Activated CD8-positive, alpha-beta memory T cell treated with anti-CD3 and anti-CD28 coated beads for 36 hours (primary cell): ENCODE results near the gene VPS9D1. TPM values are rescaled to one million over a fixed set of nuclear protein-coding genes. Genes with fewer than 3 reads are reported as not detected.

ENCODE experiments used
- CTCF ChIA-PET: fragments of 350-600 bp; sonication (Branson Sonifier 250); formaldehyde crosslinking; loops from one replicate; lab custom pipeline; 2021; ENCODE audit warnings: antibody characterized with exemption; lab: Charles Lee
- POLR2A ChIA-PET: fragments of 350-600 bp; sonication (Branson Sonifier 250); formaldehyde crosslinking; loops from one replicate; lab custom pipeline; 2021; ENCODE audit warnings: antibody characterized with exemption; lab: Charles Lee
- total RNA-seq, 2 experiments: library from RNA; stranded (reverse); gene quantifications; one replicate each; pipeline ENCODE4 v1.2.3, GENCODE V29; 2021

Gene VPS9D1
- total RNA-seq: 1 to 10 TPM; 2.0 to 2.6 TPM

- CTCF ChIA-PET: interaction anchor here (1.5 kb wide), 1 partner anchor 15 kb away, joined by 5 read pairs; no protein-coding TSS in a partner anchor
- POLR2A ChIA-PET: interaction anchor here (1.2 kb wide), 1 partner anchor 9 kb away, joined by 3 read pairs; no protein-coding TSS in a partner anchor
Measured at GRCh38 chr16:89720813-89721545, at the start of gene VPS9D1, which contains the start of gene ZNF276. TSS of gene VPS9D1 (minus strand) at chr16:89720898. CDS start at chr16:89720861, 37 bp downstream. TSS of gene ZNF276 (plus strand) at chr16:89721537. CDS start at chr16:89721641, 104 bp downstream.

GRCh38 chr16:89770367-89770766 lies 49.7 kb upstream of the VPS9D1 start:
- ChIA-PET CTCF (interaction anchor here (0.6 to 0.9 kb wide), 3 partner anchors 10 to 22 kb away, joined by 3 read pairs; no protein-coding TSS in a partner anchor), POLR2A (interaction anchor here (0.6 kb wide), 1 partner anchor 253 kb away, joined by 5 read pairs; no protein-coding TSS in a partner anchor)

GRCh38 chr16:89765292-89765830 lies 44.7 kb upstream of the VPS9D1 start:
- CTCF ChIA-PET: interaction anchor here (0.5 to 1.7 kb wide), 2 partner anchors 51 to 95 kb away, joined by 3 to 4 read pairs; no protein-coding TSS in a partner anchor

GRCh38 chr16:89764711-89765201 lies 44.1 kb upstream of the VPS9D1 start:
- POLR2A ChIA-PET: no interaction called here
- CTCF ChIA-PET: interaction anchor here (0.5 to 1.7 kb wide), 2 partner anchors 50 to 95 kb away, joined by 3 to 4 read pairs; no protein-coding TSS in a partner anchor

More at GRCh38 chr16:89765292-89765830, 44.7 kb upstream of the VPS9D1 start:
- POLR2A ChIA-PET: no interaction called here

GRCh38 chr16:89761304-89761922 lies 40.7 kb upstream of the VPS9D1 start:
- ChIA-PET CTCF (interaction anchor here (0.7 to 2.8 kb wide), 4 partner anchors 9 to 100 kb away, joined by 3 to 15 read pairs (median 8); partner anchors contain the start of gene SPATA2L), POLR2A (interaction anchor here (1.1 kb wide), 1 partner anchor 112 kb away, joined by 4 read pairs; the partner anchor contains the start of gene TCF25)

- POLR2A ChIA-PET: no interaction called here
Measured at GRCh38 chr16:89759746-89760340, 39.1 kb upstream of the VPS9D1 start.

GRCh38 chr16:89749637-89750036 lies 28.9 kb upstream of the VPS9D1 start:
- ChIA-PET POLR2A (no interaction called here), CTCF (interaction anchor here (1.2 kb wide), 1 partner anchor 111 kb away, joined by 6 read pairs; no protein-coding TSS in a partner anchor)

More at GRCh38 chr16:89759746-89760340, 39.1 kb upstream of the VPS9D1 start:
- CTCF ChIA-PET: no interaction called here

- ChIA-PET CTCF (interaction anchor here (0.6 to 1.2 kb wide), 2 partner anchors 112 to 1118 kb away, joined by 3 to 6 read pairs; no protein-coding TSS in a partner anchor), POLR2A (no interaction called here)
Measured at GRCh38 chr16:89748921-89749320, 28.2 kb upstream of the VPS9D1 start.

GRCh38 chr16:89748076-89748475 lies 27.4 kb upstream of the VPS9D1 start:
- POLR2A ChIA-PET: no interaction called here
- CTCF ChIA-PET: interaction anchor here (1.1 to 1.3 kb wide), 2 partner anchors 28 to 113 kb away, joined by 3 read pairs; no protein-coding TSS in a partner anchor

GRCh38 chr16:89746043-89746442 lies 25.3 kb upstream of the VPS9D1 start:
- POLR2A ChIA-PET: no interaction called here
- CTCF ChIA-PET: no interaction called here

GRCh38 chr16:89744813-89745212 lies 24.1 kb upstream of the VPS9D1 start:
- POLR2A ChIA-PET: no interaction called here

GRCh38 chr16:89742948-89743347 lies 22.2 kb upstream of the VPS9D1 start:
- ChIA-PET POLR2A (interaction anchor here (0.6 to 0.7 kb wide), 2 partner anchors 393 to 1035 kb away, joined by 3 to 5 read pairs; no protein-coding TSS in a partner anchor), CTCF (interaction anchor here (0.7 to 1.0 kb wide), 2 partner anchors 93 to 118 kb away, joined by 3 read pairs; no protein-coding TSS in a partner anchor)

More at GRCh38 chr16:89744813-89745212, 24.1 kb upstream of the VPS9D1 start:
- CTCF ChIA-PET: no interaction called here

- ChIA-PET CTCF (interaction anchor here (1.3 to 1.8 kb wide), 2 partner anchors 41 to 169 kb away, joined by 4 to 6 read pairs; no protein-coding TSS in a partner anchor), POLR2A (interaction anchor here (0.7 kb wide), 1 partner anchor 119 kb away, joined by 4 read pairs; no protein-coding TSS in a partner anchor)
Measured at GRCh38 chr16:89741342-89742014, 20.8 kb upstream of the VPS9D1 start.

- ChIA-PET CTCF (interaction anchor here (1.1 kb wide), 1 partner anchor 121 kb away, joined by 6 read pairs; no protein-coding TSS in a partner anchor), POLR2A (no interaction called here)
Measured at GRCh38 chr16:89739383-89739782, 18.7 kb upstream of the VPS9D1 start.

GRCh38 chr16:89738538-89739317 lies 18.0 kb upstream of the VPS9D1 start:
- POLR2A ChIA-PET: interaction anchor here (0.6 kb wide), 1 partner anchor 46 kb away, joined by 3 read pairs; no protein-coding TSS in a partner anchor
- CTCF ChIA-PET: interaction anchor here (1.6 to 1.9 kb wide), 3 partner anchors 14 to 122 kb away, joined by 4 to 6 read pairs (median 6); no protein-coding TSS in a partner anchor

- ChIA-PET POLR2A (no interaction called here), CTCF (interaction anchor here (1.6 to 1.9 kb wide), 3 partner anchors 14 to 123 kb away, joined by 4 to 6 read pairs (median 6); no protein-coding TSS in a partner anchor)
Measured at GRCh38 chr16:89738072-89738377, 17.3 kb upstream of the VPS9D1 start.
